ENCODE measurements around the gene ZNF556.

Gene ZNF556

GRCh38 chr19:2927032-2927430 lies 59.9 kb downstream of the ZNF556 start:
- Histone ChIP-seq H3K27ac (no peak overlapping the region), H3K4me2 (no peak overlapping the region; the same call in 1 of the 2 replicates), H3K4me3 (no peak overlapping the region), H3K9me3 (peaks cover 46% of the 10 kb centered on the region), H4K20me1 (peaks cover 12% of the 10 kb centered on the region; the same call in 1 of the 2 replicates), H3K4me1 (peaks cover 47% of the 10 kb centered on the region), H3K36me3 (peaks cover 39% of the 10 kb centered on the region), H3K9ac (no peak overlapping the region), H3K27me3 (no peaks in the 10 kb centered on the region)
- no peak for TF ChIP-seq Cebpa-rat (IDR thresholded peaks at IDR 0.05)
